Colonic mucosa (tissue), 4 donors: ENCODE data around the gene AP1G2. TPM values are rescaled to one million over a fixed set of nuclear protein-coding genes. Genes with fewer than 3 reads are reported as not detected.

Source experiments
- DNase-seq: peaks from one replicate; pipeline ENCODE4 v3.0.0-alpha.2; 2020
- H3K27ac ChIP-seq: fragments of 200-600 bp; one replicate; pipeline ENCODE4 v1.8.0; 2021
- H3K27me3 ChIP-seq: fragments of 200-600 bp; one replicate; pipeline ENCODE4 v1.8.0; 2021
- H3K36me3 ChIP-seq: fragments of 200-600 bp; one replicate; pipeline ENCODE4 v1.8.0; 2021
- H3K4me1 ChIP-seq: fragments of 200-600 bp; one replicate; pipeline ENCODE4 v1.8.0; 2021; ENCODE audit warnings: mild to moderate bottlenecking
- H3K4me3 ChIP-seq: fragments of 200-600 bp; one replicate; pipeline ENCODE4 v1.8.0; 2021
- H3K9ac ChIP-seq, 2 donors: one replicate each; pipeline ENCODE4 v1.7.0; 2013; ENCODE audit warnings: control low read depth in 2 of 2, low read depth in 2 of 2, low read length in 2 of 2
- H3K9me3 ChIP-seq: fragments of 200-600 bp; one replicate; pipeline ENCODE4 v1.8.0; 2021
- CTCF ChIP-seq: fragments of 200-600 bp; IDR thresholded peaks from one replicate; pipeline ENCODE4 v1.8.0; 2022; ENCODE audit warnings: antibody characterized with exemption, mild to moderate bottlenecking
- intact Hi-C: fragments of 100-400 bp; cut with DNase I; formaldehyde crosslinking; loops from one replicate; pipeline ENCODE4 v1.14.1; 2022
- total RNA-seq, 2 donors: library from RNA; stranded (reverse); fragmentation: NEBNext Ultra II Directional in 1 of 2; extraction: Animal tissue kit (Norgen Biotek cat#: 25700) in 1 of 2; gene quantifications; one replicate each; pipeline ENCODE4 v1.2.1, GENCODE V29; 2021
- donor health status: healthy.
- donor health status: DM: no; HTN: no; CAD: no.
- donor health status: DM: no; HTN: no; CAD: no.

AP1G2 gene
- total RNA-seq, 2 donors from 2014 or later = 154 to 214 TPM

DNA sequence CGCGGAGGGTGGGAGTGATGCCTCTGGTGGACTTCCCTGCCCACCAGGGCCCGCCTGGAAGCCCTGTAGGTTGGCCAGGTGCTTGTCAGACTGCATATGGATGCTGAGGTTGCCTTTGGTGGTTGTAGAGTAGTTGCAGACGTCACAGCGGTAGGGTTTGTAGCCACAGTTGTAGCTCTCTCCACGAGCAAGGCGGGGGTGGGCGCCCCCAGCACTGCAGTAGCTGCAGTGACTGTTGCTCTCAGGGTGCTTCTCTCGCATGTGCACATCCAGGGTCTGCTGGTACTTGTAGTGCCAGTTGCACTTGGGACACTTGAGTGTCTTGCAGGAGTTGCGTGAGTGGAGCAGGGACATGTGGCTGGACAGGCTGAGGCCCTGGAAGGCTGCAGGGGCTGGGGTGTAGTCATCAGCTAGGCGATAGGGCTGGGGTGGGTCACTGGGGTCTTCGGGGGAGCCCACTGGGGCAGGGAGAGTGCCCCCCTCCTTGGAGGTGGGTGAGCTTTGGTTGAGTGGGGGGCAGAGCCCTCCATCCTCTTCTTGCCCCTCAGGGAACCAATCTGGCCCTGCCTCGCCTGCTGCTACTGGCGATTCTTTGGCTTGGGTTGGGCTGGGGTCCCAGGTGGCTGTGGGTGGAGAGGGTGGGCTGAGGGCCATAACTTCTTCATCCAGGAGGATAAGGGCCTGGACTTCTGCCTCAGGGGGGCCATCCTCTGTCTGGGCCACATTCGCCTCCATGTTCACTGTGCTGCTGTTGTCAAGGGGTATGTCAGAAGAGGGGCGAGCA is 33.7 kb downstream of the AP1G2 start:
- Histone ChIP-seq H3K4me3 (no peak overlapping the region), H3K27ac (no peak overlapping the region), H3K36me3 (no peaks in the 10 kb centered on the region), H3K9me3 (no peaks in the 10 kb centered on the region), H3K9ac (no peak overlapping the region), H3K27me3 (no peaks in the 10 kb centered on the region), H3K4me1 (no peaks in the 10 kb centered on the region)
- TF ChIP-seq CTCF = no peak
- no peak for DNase-seq
- intact Hi-C loops = no loop called here

DNA sequence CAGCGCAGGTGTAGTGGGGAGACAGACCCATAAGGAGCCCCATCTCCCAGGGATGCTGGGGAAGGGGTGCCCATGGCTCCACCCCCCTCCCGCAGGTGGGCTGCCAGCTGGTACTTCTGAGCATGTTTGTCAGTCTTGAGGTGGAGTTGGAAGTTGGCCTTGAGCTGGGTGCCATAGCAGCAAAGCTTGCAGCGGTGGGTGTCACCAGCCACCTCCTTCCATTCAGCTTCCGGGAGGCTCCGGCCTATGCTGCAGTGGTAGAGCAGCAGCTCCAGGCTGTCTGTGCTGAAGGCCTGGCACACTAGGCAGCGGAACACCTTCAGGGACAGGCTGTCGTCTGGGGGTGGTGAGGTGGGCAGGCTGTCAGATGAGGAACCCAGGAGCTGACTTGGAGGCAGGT is 34.9 kb downstream of the AP1G2 start:
- no peak for TF ChIP-seq CTCF
- intact Hi-C loops = no loop called here
- H3K9me3 ChIP-seq = no peaks in the 10 kb centered on the region

DNA sequence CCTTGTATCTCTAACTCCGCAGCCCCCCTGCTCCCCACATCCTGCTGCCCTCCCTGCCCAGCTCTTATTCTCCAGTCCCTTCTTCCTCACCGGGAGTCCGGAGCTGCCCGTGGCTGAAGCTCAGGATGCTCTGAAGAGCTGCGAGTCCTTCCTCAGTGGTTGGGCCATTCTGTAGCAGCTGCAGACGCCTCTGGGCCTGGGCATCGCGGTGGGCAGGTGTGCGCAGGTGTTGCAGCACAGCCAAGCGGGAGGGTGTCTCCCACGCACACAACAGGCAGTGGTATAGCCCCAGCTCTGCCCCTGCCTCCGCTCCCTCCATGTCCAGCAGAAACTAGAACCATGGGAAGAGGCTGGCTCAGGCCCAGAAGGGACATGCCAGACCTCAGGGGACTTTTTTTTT is 36.2 kb downstream of the AP1G2 start:
- DNase-seq = no peak
- H3K4me3 ChIP-seq = no peak overlapping the region
- H3K36me3 ChIP-seq = no peaks in the 10 kb centered on the region
- no peak for TF ChIP-seq CTCF
- no peak overlapping the region for H3K9ac ChIP-seq
- H3K9me3 ChIP-seq = no peaks in the 10 kb centered on the region
- intact Hi-C loops = no loop called here
- no peaks in the 10 kb centered on the region for H3K4me1 ChIP-seq
- H3K27me3 ChIP-seq = no peaks in the 10 kb centered on the region
- no peak overlapping the region for H3K27ac ChIP-seq

More for the DNA sequence above, 34.9 kb downstream of the AP1G2 start:
- no peak overlapping the region for H3K27ac ChIP-seq
- no peak overlapping the region for H3K4me3 ChIP-seq
- no peaks in the 10 kb centered on the region for H3K36me3 ChIP-seq
- H3K27me3 ChIP-seq = no peaks in the 10 kb centered on the region
- no peaks in the 10 kb centered on the region for H3K4me1 ChIP-seq
- no peak for DNase-seq
- no peak overlapping the region for H3K9ac ChIP-seq

DNA sequence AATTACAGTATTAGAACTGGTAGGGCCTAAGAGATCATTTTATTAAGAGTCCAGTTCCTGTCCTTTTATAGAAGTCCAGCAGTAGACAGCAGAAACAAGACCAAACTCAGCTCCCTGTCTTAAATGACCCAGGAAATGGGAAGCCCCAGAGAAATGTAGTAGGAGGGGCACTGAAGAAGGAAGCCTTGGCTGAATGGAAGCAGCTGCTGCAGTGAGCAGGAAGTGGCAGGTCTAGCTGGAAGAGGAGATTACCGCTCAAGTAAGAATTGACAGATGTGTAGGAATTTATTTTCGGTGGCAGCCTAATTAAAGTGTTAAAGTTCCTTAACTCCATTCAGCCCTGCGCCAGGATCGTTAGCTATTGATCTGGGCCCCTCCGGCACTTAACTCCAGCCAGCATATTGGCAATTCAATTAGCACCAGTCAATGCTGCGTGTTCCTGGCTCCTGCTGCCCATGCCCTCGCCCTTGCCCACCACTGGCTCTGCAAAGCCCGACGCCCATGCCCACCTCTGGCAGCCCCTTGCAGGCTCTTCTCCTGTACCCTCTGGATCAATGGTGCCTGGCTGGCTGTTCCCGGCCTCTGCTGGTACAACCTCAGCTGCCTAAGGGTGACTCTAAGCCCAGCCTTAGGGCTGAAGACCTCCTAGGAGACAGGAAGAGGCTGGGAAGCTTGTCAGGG is 37.1 kb downstream of the AP1G2 start:
- H3K4me3 ChIP-seq = no peak overlapping the region
- H3K9ac ChIP-seq = no peak overlapping the region
- no peaks in the 10 kb centered on the region for H3K27me3 ChIP-seq
- H3K27ac ChIP-seq = no peak overlapping the region
- no peaks in the 10 kb centered on the region for H3K4me1 ChIP-seq
- H3K9me3 ChIP-seq = no peaks in the 10 kb centered on the region
- no peaks in the 10 kb centered on the region for H3K36me3 ChIP-seq
- TF ChIP-seq CTCF = no peak
- DNase-seq = no peak
- intact Hi-C loops = no loop called here

GRCh38 chr14:23529016-23529415 is 38.6 kb downstream of the AP1G2 start:
- Histone ChIP-seq H3K4me1 (no peaks in the 10 kb centered on the region), H3K27ac (no peak overlapping the region), H3K9ac (no peak overlapping the region), H3K4me3 (no peak overlapping the region), H3K27me3 (no peaks in the 10 kb centered on the region), H3K9me3 (no peaks in the 10 kb centered on the region), H3K36me3 (no peaks in the 10 kb centered on the region)
- no peak for TF ChIP-seq CTCF
- DNase-seq = no peak
- intact Hi-C loops = no loop called here
